MG63 (cell line): ENCODE results near the gene KRT25. TPM values are rescaled to one million over a fixed set of nuclear protein-coding genes. Genes with fewer than 3 reads are reported as not detected.
"Not testable (repeated sequence)": the region's sequence is repeated elsewhere in the genome, so short reads cannot be mapped to it uniquely, and the experiment has no call there.

Experiments
- DNase-seq: peaks from one replicate; pipeline ENCODE4 v3.0.0-alpha.2; 2020
- H3K27me3 ChIP-seq: fragments of 250-450 bp; sonication (Bioruptor Pico); 2 replicates; pipeline ENCODE4 v1.5.1; 2020; ENCODE audit warnings: mild to moderate bottlenecking, moderate library complexity
- H3K36me3 ChIP-seq: fragments of 250-450 bp; sonication (Bioruptor Pico); 2 replicates; pipeline ENCODE4 v1.5.1; 2020; ENCODE audit warnings: mild to moderate bottlenecking, moderate library complexity
- H3K4me3 ChIP-seq: fragments of 250-450 bp; sonication (Bioruptor Pico); 2 replicates; pipeline ENCODE4 v1.5.1; 2020; ENCODE audit warnings: mild to moderate bottlenecking, moderate library complexity
- H3K9me3 ChIP-seq: fragments of 250-450 bp; sonication (Bioruptor Pico); 2 replicates; pipeline ENCODE4 v1.5.1; 2020; ENCODE audit warnings: mild to moderate bottlenecking, moderate library complexity
- total RNA-seq: library from RNA; depleted of rRNA; stranded (reverse); fragments of >200 nt; shearing (Covaris generic); gene quantifications from 2 replicates; pipeline ENCODE4 v1.2.3, GENCODE V29; 2014; ENCODE audit warnings: low replicate concordance

KRT25 gene
- total RNA-seq, 1 experiment from 2014 or later, result not detected

- Histone ChIP-seq H3K27me3 (peaks cover 28% of the 10 kb centered on the region), H3K36me3 (no peaks in the 10 kb centered on the region), H3K9me3 (no peaks in the 10 kb centered on the region), H3K4me3 (no peak within 1 kb of the TSS)
- no peak for DNase-seq
These were observed 17.0 kb upstream of the KRT25 start, which contains the start of gene KRT26 for GRCh38 chr17:40772101-40772500. TSS of gene KRT26 (minus strand) at chr17:40772201. CDS start at chr17:40772113, 88 bp downstream.

GRCh38 chr17:40765657-40766056, 10.5 kb upstream of the KRT25 start:
- peaks cover 3% of the 10 kb centered on the region; the same call in 1 of the 2 replicates for H3K27me3 ChIP-seq
- no peak for DNase-seq
- H3K4me3 ChIP-seq, result no peak overlapping the region

GRCh38 chr17:40763752-40764151, 8.6 kb upstream of the KRT25 start:
- Histone ChIP-seq H3K4me3 (no peak overlapping the region), H3K36me3 (no peaks in the 10 kb centered on the region), H3K27me3 (no peaks in the 10 kb centered on the region), H3K9me3 (peaks cover 49% of the 10 kb centered on the region)
- DNase-seq, result no peak

More at GRCh38 chr17:40765657-40766056, 10.5 kb upstream of the KRT25 start:
- H3K9me3 ChIP-seq, result peaks cover 33% of the 10 kb centered on the region
- no peaks in the 10 kb centered on the region for H3K36me3 ChIP-seq

- no peak for DNase-seq
- H3K36me3 ChIP-seq, result no peaks in the 10 kb centered on the region
- peaks cover 50% of the 10 kb centered on the region for H3K9me3 ChIP-seq
- no peak overlapping the region for H3K4me3 ChIP-seq
- H3K27me3 ChIP-seq, result no peaks in the 10 kb centered on the region; the same call in 1 of the 2 replicates
These were observed 5.2 kb upstream of the KRT25 start for GRCh38 chr17:40760105-40761016.

GRCh38 chr17:40753804-40754203, 1.3 kb downstream of the KRT25 start:
- DNase-seq, result no peak
- Histone ChIP-seq H3K36me3 (no peaks in the 10 kb centered on the region), H3K4me3 (no peak overlapping the region), H3K27me3 (peaks cover 10% of the 10 kb centered on the region), H3K9me3 (peaks cover 7% of the 10 kb centered on the region; the same call in 1 of the 2 replicates)

- DNase-seq, result no peak
- Histone ChIP-seq H3K9me3 (no peaks in the 10 kb centered on the region), H3K27me3 (peaks cover 10% of the 10 kb centered on the region), H3K4me3 (no peak overlapping the region), H3K36me3 (no peaks in the 10 kb centered on the region)
These were observed 4.1 kb downstream of the KRT25 start for GRCh38 chr17:40751065-40751464.

- Histone ChIP-seq H3K4me3 (no peak overlapping the region), H3K9me3 (no peaks in the 10 kb centered on the region), H3K36me3 (no peaks in the 10 kb centered on the region), H3K27me3 (peaks cover 10% of the 10 kb centered on the region)
- DNase-seq, result no peak
These were observed 4.7 kb downstream of the KRT25 start for GRCh38 chr17:40750391-40750790.

GRCh38 chr17:40748666-40749065, 6.5 kb downstream of the KRT25 start:
- not testable (repeated sequence) for H3K9me3 ChIP-seq, H3K36me3 ChIP-seq, H3K27me3 ChIP-seq, DNase-seq, H3K4me3 ChIP-seq

GRCh38 chr17:40738553-40738952, 16.6 kb downstream of the KRT25 start:
- Histone ChIP-seq H3K27me3 (peaks cover 6% of the 10 kb centered on the region; the same call in 1 of the 2 replicates), H3K36me3 (no peaks in the 10 kb centered on the region), H3K9me3 (peaks cover 12% of the 10 kb centered on the region), H3K4me3 (no peak overlapping the region)
- DNase-seq, result no peak

GRCh38 chr17:40735016-40735415, 20.1 kb downstream of the KRT25 start:
- H3K27me3 ChIP-seq, result no peaks in the 10 kb centered on the region
- H3K4me3 ChIP-seq, result no peak overlapping the region
- no peak for DNase-seq
- no peaks in the 10 kb centered on the region for H3K36me3 ChIP-seq
- H3K9me3 ChIP-seq, result no peaks in the 10 kb centered on the region

GRCh38 chr17:40734018-40734417, 21.1 kb downstream of the KRT25 start:
- Histone ChIP-seq H3K27me3 (no peaks in the 10 kb centered on the region), H3K4me3 (no peak overlapping the region), H3K9me3 (no peaks in the 10 kb centered on the region), H3K36me3 (no peaks in the 10 kb centered on the region)
- DNase-seq, result no peak

- no peaks in the 10 kb centered on the region for H3K27me3 ChIP-seq
- H3K9me3 ChIP-seq, result no peaks in the 10 kb centered on the region
- no peak for DNase-seq
- no peaks in the 10 kb centered on the region for H3K36me3 ChIP-seq
- H3K4me3 ChIP-seq, result no peak overlapping the region
These were observed 24.2 kb downstream of the KRT25 start for GRCh38 chr17:40730970-40731369.

GRCh38 chr17:40727447-40728231, 27.5 kb downstream of the KRT25 start:
- DNase-seq, result peak; percentile 49
- no peaks in the 10 kb centered on the region for H3K27me3 ChIP-seq
- no peak overlapping the region for H3K4me3 ChIP-seq

GRCh38 chr17:40726919-40727318, 28.2 kb downstream of the KRT25 start:
- H3K9me3 ChIP-seq, result no peaks in the 10 kb centered on the region
- no peak overlapping the region for H3K4me3 ChIP-seq
- DNase-seq, result no peak
- H3K27me3 ChIP-seq, result no peaks in the 10 kb centered on the region
- H3K36me3 ChIP-seq, result no peaks in the 10 kb centered on the region

More at GRCh38 chr17:40727447-40728231, 27.5 kb downstream of the KRT25 start:
- Histone ChIP-seq H3K9me3 (no peaks in the 10 kb centered on the region), H3K36me3 (no peaks in the 10 kb centered on the region)

- H3K9me3 ChIP-seq, result no peaks in the 10 kb centered on the region
- DNase-seq, result peak; percentile 59
- no peaks in the 10 kb centered on the region for H3K27me3 ChIP-seq
- no peaks in the 10 kb centered on the region for H3K36me3 ChIP-seq
- no peak overlapping the region for H3K4me3 ChIP-seq
These were observed 30.5 kb downstream of the KRT25 start for GRCh38 chr17:40724656-40725055.

- no peak for DNase-seq
- Histone ChIP-seq H3K9me3 (no peaks in the 10 kb centered on the region), H3K4me3 (no peak overlapping the region), H3K27me3 (no peaks in the 10 kb centered on the region), H3K36me3 (no peaks in the 10 kb centered on the region)
These were observed 32.9 kb downstream of the KRT25 start for GRCh38 chr17:40722241-40722640.

GRCh38 chr17:40720899-40721298, 34.2 kb downstream of the KRT25 start:
- no peak for DNase-seq
- Histone ChIP-seq H3K27me3 (no peaks in the 10 kb centered on the region), H3K9me3 (no peaks in the 10 kb centered on the region), H3K4me3 (no peak overlapping the region), H3K36me3 (no peaks in the 10 kb centered on the region)
